ENCODE measurements around the gene TECTB.

The TECTB gene

DNA sequence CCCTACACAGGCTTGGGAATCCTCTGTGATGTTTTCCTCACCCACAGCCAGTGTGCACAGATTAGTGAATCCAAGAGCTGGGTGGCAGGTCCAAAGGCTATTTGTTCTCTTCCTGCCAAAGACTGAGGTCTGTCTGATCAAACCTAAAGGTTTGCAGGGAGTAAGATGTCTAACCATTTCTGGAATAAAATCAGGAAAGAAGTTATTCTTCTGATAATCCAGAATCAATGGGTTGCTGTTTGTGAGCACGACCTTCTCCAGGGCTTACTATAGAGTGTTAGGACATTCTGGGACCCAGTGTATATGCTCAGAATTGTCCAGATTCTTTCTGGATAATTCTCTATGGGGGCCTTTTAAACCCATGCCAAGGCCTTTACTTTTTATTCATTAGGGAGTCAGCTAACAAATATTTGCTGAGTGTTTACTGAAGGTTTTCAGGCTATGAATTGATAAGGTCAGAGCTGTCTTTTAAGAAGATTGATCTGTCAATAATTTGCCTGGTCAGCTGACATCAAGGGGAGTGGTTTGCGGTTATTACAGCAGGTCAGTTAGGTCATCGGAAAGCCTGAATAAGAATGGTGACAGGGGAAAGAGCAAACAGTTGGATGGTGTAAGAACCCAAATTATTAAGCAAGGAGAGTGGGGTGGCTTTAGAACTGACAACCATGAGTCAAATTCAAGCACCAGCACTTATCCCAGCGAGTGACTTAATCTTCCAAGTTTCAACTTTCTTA, 7.5 kb upstream of the TECTB start:
- DNase-seq: no peak

DNA sequence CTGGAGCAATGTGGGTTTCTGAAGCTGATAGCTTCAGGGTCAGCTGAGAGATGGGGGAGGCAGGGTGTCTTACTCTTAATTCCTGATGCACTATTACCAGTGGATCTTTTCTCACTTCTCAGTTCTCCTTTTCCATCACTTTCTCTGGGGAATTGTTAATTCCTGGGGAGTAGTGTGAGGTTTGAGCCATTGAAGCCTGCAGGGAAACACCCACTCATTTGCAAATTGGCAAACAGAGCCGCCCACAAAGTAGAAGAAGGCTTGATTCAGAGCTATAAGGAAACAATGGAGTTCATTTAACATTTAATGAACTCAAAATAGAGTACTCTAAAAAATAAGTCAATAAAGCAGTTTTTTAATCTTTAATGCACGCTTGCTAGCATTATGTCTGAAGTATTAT, 4.3 kb upstream of the TECTB start:
- DNase-seq: no peak

DNA sequence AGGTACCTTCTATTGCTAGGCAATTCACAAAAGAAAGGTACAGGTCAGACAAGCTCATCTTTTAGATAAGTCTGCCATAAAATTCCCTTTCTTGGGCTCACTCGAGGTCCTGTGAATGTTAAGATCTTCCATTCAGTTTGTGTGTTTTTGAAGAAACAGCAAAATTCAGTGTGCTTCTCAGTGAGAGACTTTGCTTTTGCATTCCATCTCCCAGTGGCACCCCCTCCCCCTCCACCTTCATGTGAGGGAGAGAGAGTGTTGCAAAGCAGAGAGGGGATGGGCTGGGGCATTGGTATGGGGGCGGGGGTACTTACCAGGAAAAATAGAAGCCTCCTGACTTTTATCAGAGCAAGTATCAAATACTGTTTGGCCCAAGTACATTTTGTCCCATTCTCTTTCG, 3.8 kb upstream of the TECTB start:
- DNase-seq: no peak

- no peak for DNase-seq
These were observed 2.8 kb upstream of the TECTB start for GRCh38 chr10:112280205-112280921.

- DNase-seq: no peak
These were observed 1.1 kb upstream of the TECTB start for GRCh38 chr10:112282086-112282485.

DNA sequence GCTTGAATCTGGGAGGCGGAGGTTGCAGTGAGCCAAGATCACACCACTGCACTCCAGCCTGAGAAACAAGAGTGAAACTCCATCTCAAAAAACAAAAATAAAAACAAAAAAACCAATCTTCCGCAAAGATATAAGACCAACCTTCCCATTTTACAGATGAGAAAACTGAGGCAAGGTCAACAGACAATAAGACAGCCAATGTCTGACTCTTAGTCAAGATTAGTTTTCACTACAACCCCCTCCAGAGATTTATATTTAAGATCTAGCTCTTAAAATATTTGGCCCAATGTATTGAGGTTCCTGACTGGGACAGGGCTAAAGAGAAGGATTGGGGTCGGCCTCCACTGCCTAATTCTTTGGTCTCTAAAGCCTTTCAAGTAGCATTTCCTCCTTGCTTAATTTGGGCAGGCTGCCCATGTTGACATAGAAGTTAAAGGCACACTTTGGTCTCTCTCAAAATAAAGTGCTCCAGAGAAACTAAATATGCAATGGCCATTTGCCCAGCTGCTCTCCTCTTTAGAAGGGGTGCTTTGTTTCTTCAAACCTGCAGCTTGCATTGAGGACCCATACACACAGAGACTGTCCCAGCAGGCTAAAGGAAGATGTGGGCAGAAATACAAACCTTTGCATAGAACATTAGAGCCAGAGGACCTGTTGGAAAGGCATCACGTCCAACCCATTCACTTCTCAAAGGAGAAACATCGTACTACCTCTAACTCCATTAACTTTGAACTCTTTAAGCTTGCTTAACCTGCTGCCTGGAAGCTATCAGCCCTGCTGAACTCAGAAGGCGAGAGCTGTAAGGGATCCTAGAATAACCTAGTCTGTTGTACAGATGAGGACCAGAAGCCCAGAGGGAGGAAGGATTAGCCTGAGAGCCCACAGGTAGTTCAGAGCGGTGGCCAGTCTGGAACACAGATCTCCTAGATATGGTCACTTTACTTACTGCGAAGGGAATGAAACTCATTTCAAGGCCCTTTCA, 3.9 kb downstream of the TECTB start:
- no peak for DNase-seq

- DNase-seq: no peak
These were observed 4.6 kb downstream of the TECTB start for GRCh38 chr10:112287844-112288243.

DNA sequence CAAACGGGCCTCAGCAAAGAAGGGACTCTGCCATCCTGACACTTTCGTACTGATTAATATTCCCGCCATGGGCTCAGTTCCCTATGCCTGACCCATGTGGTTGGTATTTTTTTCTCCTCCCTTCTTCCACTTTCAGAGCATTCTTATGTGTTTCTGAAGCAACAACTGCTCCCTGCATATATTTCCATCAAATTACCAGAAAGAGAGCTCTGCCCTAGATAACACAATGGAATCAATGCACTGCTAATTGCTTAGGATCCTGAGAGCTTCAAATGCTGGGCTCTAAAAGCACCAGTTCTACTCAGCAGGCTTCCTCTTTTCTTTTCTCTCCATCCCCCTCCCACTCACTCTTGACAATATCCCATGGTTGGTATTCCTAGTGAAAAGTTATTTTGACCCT, 5.3 kb downstream of the TECTB start:
- DNase-seq: no peak

GRCh38 chr10:112289373-112290053, 6.3 kb downstream of the TECTB start:
- no peak for DNase-seq

DNA sequence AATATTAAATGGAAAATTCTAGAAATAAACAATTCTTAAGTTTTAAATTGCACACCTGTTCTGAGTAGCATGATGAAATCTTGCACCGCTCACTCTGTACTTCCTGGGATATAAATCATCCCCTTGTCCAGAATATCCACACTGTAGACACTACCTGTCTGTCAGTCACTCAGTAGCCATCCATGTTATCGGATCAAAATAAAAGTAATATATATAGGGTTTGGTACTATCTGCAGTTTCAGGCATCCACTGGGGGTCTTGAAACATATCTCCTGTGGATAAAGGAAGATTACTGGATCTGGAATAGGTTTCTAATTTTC, 6.8 kb downstream of the TECTB start:
- DNase-seq: no peak

GRCh38 chr10:112294169-112294568, 11.0 kb downstream of the TECTB start:
- DNase-seq: no peak

DNA sequence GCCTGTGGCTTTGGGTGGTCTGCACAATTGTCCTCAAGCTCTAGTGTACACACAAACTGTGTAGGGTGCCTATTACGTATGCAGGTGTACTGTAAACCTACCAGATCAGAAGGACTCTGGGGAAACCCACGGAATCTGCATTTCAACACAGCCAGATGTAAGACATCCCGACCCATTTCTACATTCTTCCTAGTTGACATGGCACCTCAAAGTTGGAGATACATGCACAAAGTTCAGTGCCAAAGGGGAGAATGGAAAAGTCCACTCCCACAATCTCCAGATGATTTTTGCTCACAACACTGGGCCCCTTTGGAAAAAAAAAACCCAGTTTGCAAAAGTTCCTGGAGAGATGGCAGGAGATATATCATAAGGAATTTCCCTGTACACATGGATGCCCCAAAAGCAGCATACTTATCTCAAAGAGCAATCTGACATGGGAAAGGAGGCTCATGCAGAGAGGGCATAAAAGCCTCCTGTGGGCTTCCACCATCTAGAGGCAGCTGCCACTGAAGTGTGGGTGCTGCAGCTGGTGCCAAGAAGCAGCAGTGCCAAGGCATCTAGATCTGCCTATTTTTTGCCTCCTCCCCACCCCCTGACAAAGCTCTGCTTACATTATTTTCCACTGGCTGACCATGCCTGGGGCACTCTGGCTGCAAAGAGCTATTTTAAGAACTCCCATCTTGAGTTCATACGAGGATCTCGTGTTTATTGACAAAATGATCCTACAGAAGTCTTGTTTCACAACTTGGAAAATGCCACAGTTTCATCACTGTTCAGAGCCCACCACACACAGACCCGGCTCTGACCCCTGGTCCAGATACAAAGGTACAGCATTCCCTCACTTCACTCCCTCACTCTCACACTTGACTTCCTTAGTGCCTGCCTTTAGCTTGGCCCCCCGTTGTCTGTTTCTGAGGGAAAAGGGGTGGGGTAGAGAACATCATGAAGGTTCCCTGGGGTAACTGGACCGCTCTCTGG, 12.9 kb downstream of the TECTB start:
- DNase-seq: no peak

DNA sequence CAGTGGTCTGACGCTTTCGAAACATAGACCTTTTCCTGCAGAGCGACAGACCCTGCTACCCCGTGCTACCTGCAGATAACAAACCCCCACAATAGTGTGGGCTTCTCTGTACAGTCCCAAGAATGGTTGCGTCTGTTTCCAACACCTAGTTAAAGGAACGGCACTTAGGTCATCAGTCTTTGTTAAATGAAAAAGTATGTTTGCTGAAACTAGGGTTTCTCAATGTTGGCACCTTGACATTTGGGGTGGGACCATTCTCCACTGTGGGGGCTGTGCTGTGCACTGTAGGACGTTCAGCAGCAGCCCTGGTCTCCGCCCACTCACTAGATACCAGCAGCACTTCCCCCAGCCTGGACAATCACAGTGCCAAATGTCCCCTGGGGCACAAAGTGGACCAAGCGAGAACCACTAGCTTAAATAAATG, 13.7 kb downstream of the TECTB start:
- no peak for DNase-seq

DNA sequence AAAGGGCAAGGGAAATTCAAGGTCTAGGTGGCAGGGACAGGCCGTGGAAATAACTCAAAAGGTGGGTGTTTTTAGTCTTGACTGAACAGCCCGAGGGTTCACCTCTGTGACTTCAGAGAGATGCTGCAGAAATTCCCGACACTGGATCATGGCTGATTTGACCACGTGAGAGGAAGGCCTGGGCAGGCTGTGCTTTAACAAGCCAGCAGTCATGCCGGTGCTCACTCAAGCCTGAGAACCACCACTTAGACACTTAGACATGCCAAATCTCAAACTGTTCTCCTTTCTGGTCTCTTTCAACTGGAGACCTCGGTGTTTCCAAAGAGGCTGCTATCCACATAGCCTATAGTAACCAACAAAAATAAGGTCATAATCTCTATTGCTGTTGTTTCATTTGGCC, 15.4 kb downstream of the TECTB start:
- no peak for DNase-seq

GRCh38 chr10:112299456-112299855, 16.3 kb downstream of the TECTB start:
- no peak for DNase-seq

- no peak for DNase-seq
These were observed 19.1 kb downstream of the TECTB start for GRCh38 chr10:112302335-112302734.

- DNase-seq: no peak
These were observed 20.3 kb downstream of the TECTB start for GRCh38 chr10:112303528-112303927.

DNA sequence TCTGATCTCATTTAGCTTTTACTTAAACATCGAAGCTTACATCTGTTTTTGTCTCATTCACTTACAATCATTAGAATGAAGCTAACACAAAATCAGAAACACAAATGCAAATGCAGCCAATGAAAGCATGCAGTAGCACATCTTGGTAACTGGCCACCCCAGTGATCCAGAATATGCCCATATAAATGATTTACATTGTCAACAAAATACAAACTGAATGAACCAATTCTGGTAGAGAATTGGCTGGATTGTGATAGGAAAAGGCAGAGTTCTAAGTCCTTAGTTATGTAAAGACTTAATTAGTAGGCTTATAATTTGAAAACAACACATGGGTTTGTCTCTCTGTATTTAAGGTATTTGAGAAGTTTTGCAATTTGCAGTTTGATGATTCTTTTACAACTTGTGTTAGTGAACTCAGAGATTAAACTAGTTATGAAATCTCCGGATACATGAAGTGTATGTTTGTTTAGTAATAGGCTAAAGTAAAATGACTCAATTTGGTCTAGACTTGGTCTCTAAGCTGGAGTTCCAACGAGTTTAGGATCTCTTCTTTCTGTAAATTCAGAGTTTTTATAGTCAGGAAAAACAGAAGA, 21.2 kb downstream of the TECTB start:
- no peak for DNase-seq

GRCh38 chr10:112307358-112308124, 24.3 kb downstream of the TECTB start:
- peak; percentile 12 for DNase-seq

- DNase-seq: no peak
These were observed 24.9 kb downstream of the TECTB start for GRCh38 chr10:112308125-112308502.

- DNase-seq: no peak
These were observed 28.3 kb downstream of the TECTB start for GRCh38 chr10:112311481-112311880.
